RWPE2 (cell line): Measurements from ENCODE around the gene ABHD6.
A peak's percentile ranks its signal among the peaks of the same experiment; 100 is the strongest.

Experiments used
- ATAC-seq: fragments of 200-7000 bp; cut with Tn5 transposase; 3 replicates; pipeline ENCODE4 v1.9.1; 2021; ENCODE audit warnings: low read depth
- DNase-seq: peaks from one replicate; pipeline ENCODE4 v3.0.0-alpha.2; 2020; ENCODE audit warnings: low spot score
- H3K27ac ChIP-seq: fragments of 450-650 bp; 2 replicates; pipeline ENCODE4 v1.5.1; 2017; ENCODE audit warnings: mild to moderate bottlenecking; ENCODE audit not compliant: poor library complexity, severe bottlenecking
- H3K27me3 ChIP-seq: fragments of 250-450 bp; sonication (Bioruptor Pico); 2 replicates; pipeline ENCODE4 v1.5.1; 2021; ENCODE audit warnings: mild to moderate bottlenecking, moderate library complexity; ENCODE audit not compliant: insufficient read depth, poor library complexity, severe bottlenecking
- H3K36me3 ChIP-seq: fragments of 250-450 bp; sonication (Bioruptor Pico); 2 replicates; pipeline ENCODE4 v1.5.1; 2020; ENCODE audit warnings: low read depth, mild to moderate bottlenecking, moderate library complexity
- H3K4me1 ChIP-seq: fragments of 250-450 bp; sonication (Bioruptor Pico); 2 replicates; pipeline ENCODE4 v1.5.1; 2021; ENCODE audit warnings: mild to moderate bottlenecking, moderate library complexity; ENCODE audit not compliant: insufficient read depth, poor library complexity, severe bottlenecking
- H3K4me3 ChIP-seq: fragments of 250-450 bp; sonication (Bioruptor Pico); 2 replicates; pipeline ENCODE4 v1.5.1; 2021; ENCODE audit warnings: mild to moderate bottlenecking, moderate library complexity; ENCODE audit not compliant: severe bottlenecking
- H3K9me3 ChIP-seq: fragments of 250-450 bp; sonication (Bioruptor Pico); 2 replicates; pipeline ENCODE4 v1.5.1; 2021; ENCODE audit warnings: mild to moderate bottlenecking, moderate library complexity; ENCODE audit not compliant: severe bottlenecking
- CTCF ChIP-seq: fragments of 450-650 bp; IDR thresholded peaks from one replicate; pipeline ENCODE4 v1.5.1; 2017; ENCODE audit warnings: mild to moderate bottlenecking, moderate library complexity; ENCODE audit not compliant: poor library complexity, severe bottlenecking

ABHD6 gene

GRCh38 chr3:58329150-58329921 lies 91.7 kb downstream of the ABHD6 start:
- no peak for ATAC-seq
- DNase-seq, result no peak
- H3K9me3 ChIP-seq, result no peaks in the 10 kb centered on the region
- H3K27ac ChIP-seq, result no peak overlapping the region
- no peak for TF ChIP-seq CTCF
- no peaks in the 10 kb centered on the region for H3K36me3 ChIP-seq
- peaks cover 9% of the 10 kb centered on the region for H3K4me1 ChIP-seq
- no peak overlapping the region for H3K4me3 ChIP-seq
- no peaks in the 10 kb centered on the region for H3K27me3 ChIP-seq

DNA sequence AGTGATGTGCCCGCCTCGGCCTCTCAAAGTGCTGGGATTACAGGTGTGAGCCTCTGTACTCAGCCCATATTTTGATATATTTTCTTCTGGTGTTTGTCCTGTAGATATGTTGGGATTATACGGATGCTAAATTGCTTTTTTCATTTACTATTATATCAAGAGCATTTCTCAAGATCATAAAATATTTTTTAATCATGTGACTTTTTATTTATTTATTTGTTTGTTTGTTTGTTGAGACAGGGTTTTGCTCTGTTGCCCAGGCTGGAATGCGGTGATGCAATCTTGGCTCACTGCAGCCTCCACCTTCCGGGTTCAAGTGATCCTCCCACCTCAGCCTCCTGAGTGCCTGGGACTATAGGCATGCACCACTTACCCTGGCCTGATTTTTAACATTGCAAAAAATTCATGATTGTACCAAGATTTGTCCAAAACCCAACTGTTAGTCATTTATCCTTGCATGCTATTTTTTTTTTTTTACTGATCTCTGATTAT lies 92.4 kb downstream of the ABHD6 start:
- Histone ChIP-seq H3K4me1 (peaks cover 14% of the 10 kb centered on the region), H3K36me3 (no peaks in the 10 kb centered on the region), H3K27ac (no peak overlapping the region), H3K4me3 (no peak overlapping the region), H3K27me3 (no peaks in the 10 kb centered on the region), H3K9me3 (no peaks in the 10 kb centered on the region)
- no peak for TF ChIP-seq CTCF
- DNase-seq, result no peak
- ATAC-seq, result no peak

GRCh38 chr3:58331593-58332152 lies 94.1 kb downstream of the ABHD6 start:
- DNase-seq (no peak), ATAC-seq (no peak)
- Histone ChIP-seq H3K27me3 (no peaks in the 10 kb centered on the region), H3K27ac (no peak overlapping the region), H3K4me3 (no peak overlapping the region), H3K4me1 (peaks cover 18% of the 10 kb centered on the region), H3K9me3 (no peaks in the 10 kb centered on the region), H3K36me3 (no peaks in the 10 kb centered on the region)
- no peak for TF ChIP-seq CTCF

DNA sequence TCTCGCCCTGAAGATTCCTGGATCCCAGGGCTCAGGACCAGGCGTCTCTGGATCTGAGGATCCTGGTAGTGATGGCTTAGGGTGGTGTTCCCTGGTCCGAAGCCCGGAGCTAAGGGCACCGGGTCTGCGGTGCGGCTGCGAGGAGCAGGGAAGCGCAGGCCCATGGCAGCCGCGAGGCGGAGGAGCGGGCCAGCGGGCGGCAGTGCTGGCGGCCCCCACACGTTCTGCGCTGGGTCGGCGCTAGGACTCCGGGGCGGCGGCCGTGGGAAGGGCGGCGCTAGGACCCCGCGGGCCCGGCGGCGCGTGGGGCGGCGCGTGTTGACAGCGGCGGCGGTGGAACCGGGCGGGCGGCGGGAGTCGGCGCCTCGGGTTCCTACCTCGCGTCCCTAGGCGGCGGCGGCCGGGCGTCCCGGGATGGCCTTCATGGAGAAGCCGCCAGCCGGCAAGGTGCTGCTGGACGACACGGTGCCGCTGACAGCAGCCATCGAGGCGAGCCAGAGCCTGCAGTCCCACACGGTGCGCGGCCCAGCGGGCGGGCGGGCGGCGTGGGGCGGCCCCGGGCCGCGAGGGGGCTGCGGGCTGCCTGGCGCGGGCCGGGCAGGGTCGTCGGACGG lies 95.1 kb downstream of the ABHD6 start, which contains the start of gene PXK:
Gene PXK, plus strand, starts transcription at position 318 of the 614 bp plus-strand sequence. Its CDS starts 97 bp downstream, at position 415.
- peak within 1 kb of the TSS; percentile 92 for H3K4me3 ChIP-seq
- H3K9me3 ChIP-seq, result no peaks in the 10 kb centered on the region
- no peaks in the 10 kb centered on the region for H3K27me3 ChIP-seq
- no peaks in the 10 kb centered on the region for H3K36me3 ChIP-seq
- ATAC-seq, result peak; percentile 79
- no peak within 1 kb of the TSS for H3K27ac ChIP-seq
- H3K4me1 ChIP-seq, result peaks cover 18% of the 10 kb centered on the region
- TF ChIP-seq CTCF, result no peak
- DNase-seq, result peak; percentile 68
